GM19351 (cell line): Measurements from ENCODE around the gene DSTN.

Source experiments
- ATAC-seq: cut with Tn5 transposase; IDR thresholded peaks from one replicate; pipeline ENCODE4 v1.9.1; 2021; ENCODE audit warnings: mild to moderate bottlenecking, moderate library complexity; ENCODE audit not compliant: unreplicated experiment

The DSTN gene

DNA sequence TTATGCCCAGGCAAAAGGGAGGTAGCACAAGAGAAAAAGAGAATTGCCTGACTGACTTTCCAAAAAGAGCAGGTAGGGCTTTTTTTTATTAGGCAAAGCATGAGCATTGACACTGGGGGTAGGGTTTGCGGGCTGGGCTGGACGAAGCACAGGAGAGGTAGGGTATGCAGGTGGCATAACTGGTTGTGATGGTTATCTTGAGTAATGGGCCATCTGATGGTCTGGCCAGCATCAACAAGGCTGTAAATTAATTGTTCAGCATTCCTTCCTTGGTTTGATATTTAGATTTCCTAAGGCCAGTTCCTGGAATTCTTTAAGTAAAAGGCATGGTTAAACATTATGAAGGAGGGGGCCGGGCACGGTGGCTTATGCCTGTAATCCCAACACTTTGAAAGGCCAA, 24.7 kb upstream of the DSTN start:
- no peak for ATAC-seq

- no peak for ATAC-seq
Measured at GRCh38 chr20:17549131-17549530, 20.7 kb upstream of the DSTN start.

DNA sequence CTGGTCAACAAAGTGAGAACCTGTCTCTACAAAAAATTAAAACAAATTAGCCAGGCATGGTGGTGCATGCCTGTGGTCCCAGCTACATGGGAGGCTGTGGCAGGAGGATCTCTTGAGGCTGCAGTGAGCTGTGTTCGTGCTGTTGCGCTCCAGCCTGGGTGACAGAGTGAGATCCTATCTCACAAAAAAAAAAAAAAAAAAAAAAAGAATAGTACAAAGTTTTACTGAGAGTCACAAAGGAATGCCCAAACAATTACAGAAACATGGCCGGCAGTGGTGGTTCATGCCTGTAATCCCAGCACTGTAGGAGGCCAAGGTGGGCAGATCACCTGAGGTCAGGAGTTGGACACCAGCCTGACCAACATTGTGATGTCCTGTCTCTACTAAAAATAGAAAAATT, 14.8 kb upstream of the DSTN start:
- no peak for ATAC-seq

GRCh38 chr20:17556837-17557674, 12.8 kb upstream of the DSTN start:
- ATAC-seq, result no peak

DNA sequence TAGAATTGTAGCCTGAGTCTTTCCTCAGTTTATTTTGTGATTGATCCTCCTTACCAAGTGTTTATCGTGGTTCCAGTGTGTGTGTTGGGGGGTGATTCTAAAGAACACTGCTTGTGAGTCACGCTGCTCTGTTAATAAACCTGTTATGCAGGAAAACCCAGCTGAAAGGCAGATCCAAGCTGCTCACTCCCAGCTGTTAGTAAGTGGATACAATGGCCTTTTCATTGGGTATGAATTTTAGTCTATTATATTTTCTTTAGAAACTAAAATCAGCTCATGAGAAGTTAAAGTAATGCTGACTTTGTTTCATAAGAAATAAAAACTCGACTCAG, 12.2 kb upstream of the DSTN start:
- no peak for ATAC-seq

- ATAC-seq, result no peak
Measured at GRCh38 chr20:17558154-17558940, 11.5 kb upstream of the DSTN start.

DNA sequence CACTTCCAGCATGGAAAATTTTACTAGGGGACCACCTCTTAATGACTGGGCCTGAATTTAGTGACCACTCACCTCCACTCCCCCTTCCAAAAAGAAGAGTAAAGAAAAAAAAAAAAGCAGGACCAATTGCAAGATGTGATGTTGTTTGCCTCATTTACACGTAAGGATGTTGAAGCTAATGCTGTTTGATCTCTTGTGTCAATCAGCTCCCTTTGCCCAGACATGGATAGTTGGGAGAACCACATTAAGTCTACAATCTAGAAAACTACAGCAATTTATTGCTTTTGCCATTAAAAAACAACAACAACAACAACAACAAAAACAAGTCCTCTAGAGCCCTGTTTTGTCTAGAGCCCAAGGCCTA, 11.0 kb upstream of the DSTN start:
- no peak for ATAC-seq

DNA sequence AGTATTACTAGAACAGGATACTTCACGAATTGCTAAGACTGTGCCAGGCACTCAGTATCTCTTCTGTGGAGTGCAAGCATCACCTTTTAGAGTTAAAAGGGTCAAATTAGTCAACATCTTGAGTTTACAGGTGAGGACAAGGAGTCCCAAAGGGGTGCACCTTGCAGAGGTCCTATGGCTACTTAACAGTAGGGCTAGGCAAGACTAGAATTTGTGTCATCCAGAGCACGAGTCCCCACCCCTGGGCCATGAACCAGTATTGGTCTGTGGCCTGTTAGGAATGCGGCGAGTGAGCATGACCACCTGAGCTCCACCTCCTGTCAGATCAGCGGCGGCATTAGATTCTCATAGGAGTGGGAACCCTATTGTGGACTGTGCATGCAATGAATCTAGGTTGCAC, 10.5 kb upstream of the DSTN start:
- ATAC-seq, result no peak

DNA sequence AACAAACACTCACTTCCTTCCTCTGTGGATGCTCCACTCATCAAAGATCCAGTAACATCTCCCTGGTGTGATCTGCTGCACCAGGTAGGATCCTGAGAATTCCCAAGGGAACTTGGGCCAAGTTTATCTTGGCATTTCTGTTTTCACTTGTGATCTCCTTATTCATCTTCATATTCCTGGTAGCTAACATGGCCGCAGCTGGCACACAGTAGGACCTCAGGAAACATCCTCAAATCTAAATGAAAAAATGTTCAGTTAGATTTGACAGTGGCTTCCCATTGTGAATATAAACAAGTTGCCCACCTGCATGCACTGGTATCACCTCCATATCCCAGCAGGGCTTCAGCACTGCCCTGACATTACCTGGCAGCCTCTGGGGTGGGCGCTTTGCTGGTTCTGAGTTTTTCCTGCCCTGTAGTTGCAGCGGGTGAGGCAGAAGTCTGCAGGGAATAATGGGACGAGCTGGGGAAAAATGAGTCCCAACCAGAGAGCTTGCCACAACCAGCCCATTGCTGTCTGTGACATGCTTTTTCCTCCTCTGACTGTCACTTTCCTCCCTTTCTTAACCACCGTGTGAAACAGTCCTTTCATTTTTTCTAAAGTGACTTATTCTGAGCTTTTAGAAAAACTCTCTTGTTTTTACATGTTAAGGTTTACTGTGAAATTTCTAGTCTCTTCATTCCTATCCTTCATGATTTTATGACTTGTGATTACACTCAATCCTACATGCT, 9.4 kb upstream of the DSTN start:
- ATAC-seq, result no peak

DNA sequence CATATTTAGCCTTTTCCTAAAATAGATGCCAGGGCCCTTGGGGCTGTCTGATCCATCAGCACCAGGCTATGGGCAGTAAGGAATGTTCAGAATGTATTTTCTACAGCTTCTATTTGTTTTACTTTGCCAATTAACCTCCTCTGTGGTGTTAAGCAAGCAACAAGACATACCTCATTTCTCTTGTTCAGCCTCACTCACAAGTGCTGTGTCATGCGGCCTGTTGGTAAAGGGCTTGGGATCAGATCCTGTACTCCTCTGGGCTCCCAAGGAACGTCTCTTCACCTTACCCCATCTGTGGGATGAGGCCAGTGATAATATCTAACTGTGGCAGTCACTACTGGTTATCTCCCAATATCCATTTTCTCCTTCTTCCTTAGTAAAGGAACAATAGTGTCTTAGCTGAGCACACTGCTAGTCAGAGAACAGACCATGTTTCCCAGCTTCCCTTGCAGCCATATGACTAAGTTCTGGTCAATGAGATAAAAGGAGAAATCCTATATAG, 7.0 kb upstream of the DSTN start:
- no peak for ATAC-seq

DNA sequence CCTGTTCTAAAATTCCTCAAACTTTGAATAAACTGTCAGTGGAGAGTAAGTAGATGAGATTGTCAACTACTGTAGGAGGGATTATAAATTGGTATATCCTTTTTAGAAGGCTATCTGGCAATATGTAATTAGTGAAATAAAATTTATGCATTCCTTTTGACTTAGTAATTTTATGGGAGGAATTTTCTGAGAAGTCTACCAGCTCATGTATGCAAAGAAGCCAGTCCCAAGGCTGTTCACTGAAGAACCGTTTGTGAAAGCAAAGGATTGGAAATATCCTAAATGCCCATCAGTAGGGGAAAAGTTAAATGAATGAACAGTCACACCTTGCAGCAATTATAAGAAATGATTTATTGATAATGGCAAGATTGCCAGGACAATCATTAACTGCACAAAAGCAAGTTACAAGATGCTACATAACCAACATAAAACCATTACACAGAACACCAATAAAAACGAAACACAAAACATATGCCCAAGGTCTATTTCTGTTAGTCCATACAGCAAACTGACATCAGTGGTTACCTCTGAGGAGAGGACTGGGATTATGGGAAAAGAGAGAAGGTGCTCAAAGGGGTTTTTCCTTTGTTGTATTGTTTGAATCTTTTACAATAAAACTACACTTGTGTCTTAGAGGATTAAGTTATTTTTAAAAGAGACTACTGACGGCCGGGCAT, 4.6 kb upstream of the DSTN start:
- no peak for ATAC-seq

GRCh38 chr20:17566345-17566744, 3.5 kb upstream of the DSTN start:
- ATAC-seq, result no peak

GRCh38 chr20:17568045-17568788, 1.7 kb upstream of the DSTN start:
- ATAC-seq, result no peak

DNA sequence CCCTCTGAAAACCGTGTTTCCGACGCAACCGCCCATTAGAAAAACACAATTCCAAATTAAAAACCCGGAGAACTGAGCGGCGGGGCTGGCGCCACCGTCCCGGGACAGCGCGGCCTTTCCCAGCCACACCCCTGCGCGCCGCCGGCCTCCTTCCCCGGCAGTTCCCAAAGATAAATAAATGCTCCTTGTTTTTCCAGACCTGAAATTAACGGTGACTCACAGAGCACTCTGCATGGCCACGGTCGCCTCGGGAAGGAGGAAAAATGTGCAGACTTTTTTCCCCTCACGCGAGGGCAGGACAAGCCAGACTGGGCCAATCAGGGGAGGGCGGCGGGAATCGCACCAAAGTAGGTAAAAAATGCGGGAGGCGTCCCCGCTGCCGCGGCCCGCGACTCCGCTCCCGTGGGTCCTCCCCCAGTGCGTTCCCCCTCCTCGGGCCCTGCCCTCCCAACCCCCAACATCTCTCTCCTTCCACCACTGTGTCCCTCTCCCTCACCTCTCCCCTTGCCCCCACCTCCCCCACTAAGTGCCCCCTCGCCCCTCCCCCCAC, 828 bp upstream of the DSTN start:
- no peak for ATAC-seq

GRCh38 chr20:17570347-17571152, 675 bp downstream of the DSTN start:
- peak; percentile 27 for ATAC-seq

- peak; percentile 46 for ATAC-seq
Measured at GRCh38 chr20:17571153-17571527, 1.3 kb downstream of the DSTN start.

- ATAC-seq, result no peak
Measured at GRCh38 chr20:17572034-17572638, 2.3 kb downstream of the DSTN start.

- no peak for ATAC-seq
Measured at GRCh38 chr20:17573463-17573862, 3.6 kb downstream of the DSTN start.

GRCh38 chr20:17576215-17576614, 6.3 kb downstream of the DSTN start:
- ATAC-seq, result no peak
